Activated naive CD8-positive, alpha-beta T cell treated with anti-CD3 and anti-CD28 coated beads for 36 hours (primary cell): ENCODE results near the gene HMGB1. TPM values are rescaled to one million over a fixed set of nuclear protein-coding genes. Genes with fewer than 3 reads are reported as not detected.

ENCODE experiments used
- DNase-seq: peaks from one replicate; pipeline ENCODE4 v3.0.0; 2021
- H3K27ac Mint-ChIP-seq: one replicate; pipeline ENCODE4 v1.8.0; 2022; ENCODE audit warnings: mild to moderate bottlenecking, moderate library complexity, mixed read lengths
- H3K27me3 Mint-ChIP-seq: one replicate; pipeline ENCODE4 v1.8.0; 2022; ENCODE audit warnings: mild to moderate bottlenecking, mixed read lengths
- H3K36me3 Mint-ChIP-seq: one replicate; pipeline ENCODE4 v1.8.0; 2021; ENCODE audit warnings: mild to moderate bottlenecking, mixed read lengths
- H3K4me1 Mint-ChIP-seq: one replicate; pipeline ENCODE4 v1.8.0; 2021; ENCODE audit warnings: mixed read lengths
- H3K4me3 Mint-ChIP-seq: one replicate; pipeline ENCODE4 v1.8.0; 2022; ENCODE audit warnings: mild to moderate bottlenecking, moderate library complexity, mixed read lengths
- H3K9me3 Mint-ChIP-seq: one replicate; pipeline ENCODE4 v1.8.0; 2022; ENCODE audit warnings: mixed read lengths
- total RNA-seq, 2 experiments: library from RNA; stranded (reverse); gene quantifications; one replicate each; pipeline ENCODE4 v1.2.3, GENCODE V29; 2021

Gene HMGB1
- total RNA-seq = 100 to 1,000 TPM; 804 to 850 TPM

GRCh38 chr13:30465593-30466357 is at the start of gene HMGB1:
Gene HMGB1, minus strand, starts transcription at chr13:30465936. Its CDS starts 2,256 bp downstream, at chr13:30463680.
- peak; percentile 96 for DNase-seq
- H3K36me3 Mint-ChIP-seq = peaks cover 27% of the 10 kb centered on the region
- peaks cover 1% of the 10 kb centered on the region for H3K9me3 Mint-ChIP-seq
- H3K4me1 Mint-ChIP-seq = peaks cover 29% of the 10 kb centered on the region
- H3K27ac Mint-ChIP-seq = peak within 1 kb of the TSS; percentile 99
- peaks cover 16% of the 10 kb centered on the region for H3K27me3 Mint-ChIP-seq
- H3K4me3 Mint-ChIP-seq = peak within 1 kb of the TSS; percentile 91

- Mint-ChIP-seq H3K27ac (no peak overlapping the region), H3K9me3 (no peaks in the 10 kb centered on the region), H3K27me3 (no peaks in the 10 kb centered on the region), H3K36me3 (no peaks in the 10 kb centered on the region), H3K4me3 (no peak overlapping the region), H3K4me1 (no peaks in the 10 kb centered on the region)
- DNase-seq = no peak
Measured at GRCh38 chr13:30510811-30511371, 45.2 kb upstream of the HMGB1 start.

DNA sequence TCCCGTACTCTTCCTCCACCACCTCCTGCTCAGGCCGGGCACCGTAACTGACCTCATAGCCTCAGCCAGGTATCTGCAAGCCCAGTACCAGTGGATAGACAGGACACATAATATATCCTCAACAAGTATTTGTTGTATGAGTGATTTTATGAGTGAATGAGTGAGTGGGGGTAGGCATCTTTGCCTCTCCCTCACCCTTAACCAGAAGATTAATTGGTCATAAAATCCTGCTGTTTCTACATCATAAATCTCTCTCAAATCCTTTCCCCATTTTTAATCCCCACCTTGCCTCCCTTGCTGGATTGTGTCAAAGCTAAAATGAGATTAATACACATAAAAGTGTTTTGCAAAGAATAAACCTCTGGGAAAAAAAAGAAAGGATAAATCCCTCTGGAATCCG is 44.4 kb upstream of the HMGB1 start:
- H3K9me3 Mint-ChIP-seq = no peaks in the 10 kb centered on the region
- DNase-seq = no peak
- H3K36me3 Mint-ChIP-seq = no peaks in the 10 kb centered on the region
- no peaks in the 10 kb centered on the region for H3K4me1 Mint-ChIP-seq
- no peaks in the 10 kb centered on the region for H3K27me3 Mint-ChIP-seq
- no peak overlapping the region for H3K27ac Mint-ChIP-seq
- H3K4me3 Mint-ChIP-seq = no peak overlapping the region

DNA sequence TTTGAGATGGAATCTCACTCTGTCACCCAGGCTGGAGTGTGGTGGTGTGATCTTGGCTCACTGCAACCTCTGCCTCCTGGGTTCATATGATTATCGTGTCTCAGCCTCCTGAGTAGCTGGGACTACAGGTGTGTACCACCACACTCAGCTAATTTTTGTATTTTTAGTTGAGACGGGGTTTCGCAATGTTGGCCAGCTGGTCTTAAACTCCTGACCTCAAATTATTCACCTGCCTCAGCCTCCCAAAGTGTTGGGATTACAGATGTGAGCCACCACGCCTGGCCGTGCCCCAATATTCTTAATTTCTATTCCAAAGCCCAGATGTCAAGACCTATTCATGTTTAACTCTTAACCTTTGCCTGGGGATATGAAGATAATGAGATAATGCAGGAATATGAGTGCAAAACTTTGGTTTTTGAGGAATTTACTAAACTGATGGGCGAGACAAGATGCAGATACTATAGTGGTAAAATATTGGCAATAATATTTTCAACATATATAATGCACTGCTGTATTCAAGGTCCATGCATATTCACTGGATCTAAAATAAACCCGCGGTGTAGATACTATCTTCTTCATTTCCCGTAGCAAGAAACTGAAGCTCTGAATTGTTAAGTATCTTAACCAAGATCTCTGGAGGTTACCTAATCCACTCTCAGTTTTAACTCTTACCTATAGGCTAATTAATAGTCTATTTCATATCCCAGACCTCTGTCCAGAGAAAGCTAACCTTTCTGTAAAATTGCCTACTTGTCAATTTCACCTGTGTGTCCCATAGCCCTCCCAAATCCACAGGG is 43.7 kb upstream of the HMGB1 start:
- no peaks in the 10 kb centered on the region for H3K36me3 Mint-ChIP-seq
- DNase-seq = no peak
- no peaks in the 10 kb centered on the region for H3K27me3 Mint-ChIP-seq
- H3K4me1 Mint-ChIP-seq = no peaks in the 10 kb centered on the region
- no peak overlapping the region for H3K27ac Mint-ChIP-seq
- no peaks in the 10 kb centered on the region for H3K9me3 Mint-ChIP-seq
- no peak overlapping the region for H3K4me3 Mint-ChIP-seq

- no peak for DNase-seq
- no peak overlapping the region for H3K27ac Mint-ChIP-seq
Measured at GRCh38 chr13:30504081-30504480, 38.3 kb upstream of the HMGB1 start.

DNA sequence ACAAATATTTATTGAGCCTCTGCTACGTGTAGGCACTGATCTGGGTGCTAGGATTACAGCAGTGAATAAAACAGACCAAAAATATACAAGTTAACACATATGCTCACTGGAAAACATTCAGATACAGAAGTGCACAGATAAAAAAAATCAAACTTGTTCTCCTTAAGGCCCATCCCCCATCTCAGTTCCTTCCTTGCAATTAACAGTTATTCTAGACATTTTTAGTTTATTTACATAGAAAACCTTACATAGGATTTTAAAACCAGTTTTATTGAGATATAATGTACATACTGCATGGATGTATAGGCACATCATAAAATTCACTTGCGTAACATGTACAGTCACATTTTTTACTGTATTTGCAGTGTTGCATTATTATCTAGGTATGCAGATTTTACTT is 36.5 kb upstream of the HMGB1 start:
- Mint-ChIP-seq H3K9me3 (no peaks in the 10 kb centered on the region), H3K27me3 (no peaks in the 10 kb centered on the region), H3K27ac (no peak overlapping the region), H3K4me1 (peaks cover 4% of the 10 kb centered on the region), H3K36me3 (no peaks in the 10 kb centered on the region), H3K4me3 (no peak overlapping the region)
- no peak for DNase-seq

More at GRCh38 chr13:30504081-30504480, 38.3 kb upstream of the HMGB1 start:
- no peaks in the 10 kb centered on the region for H3K36me3 Mint-ChIP-seq
- no peaks in the 10 kb centered on the region for H3K9me3 Mint-ChIP-seq
- H3K4me1 Mint-ChIP-seq = peaks cover 4% of the 10 kb centered on the region
- H3K27me3 Mint-ChIP-seq = no peaks in the 10 kb centered on the region
- no peak overlapping the region for H3K4me3 Mint-ChIP-seq

DNA sequence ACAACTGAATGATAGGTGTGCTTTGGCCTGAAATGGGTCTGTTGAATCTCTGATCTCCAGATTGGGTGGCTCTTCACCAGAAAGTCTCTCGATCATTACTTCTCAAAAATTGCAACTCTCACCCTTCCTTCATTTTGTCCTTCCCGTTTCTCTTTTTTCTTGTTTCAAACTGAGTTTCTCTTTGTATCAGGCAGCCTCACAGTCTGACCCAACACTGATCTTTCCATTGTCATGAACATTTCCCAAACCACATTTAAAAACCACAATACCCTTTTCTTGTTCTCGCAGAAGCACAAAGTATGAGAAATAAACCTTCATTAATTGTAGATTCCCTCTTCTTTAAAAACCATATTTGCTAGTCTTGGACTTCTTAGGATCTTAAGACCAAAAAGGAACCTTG is 33.6 kb upstream of the HMGB1 start:
- Mint-ChIP-seq H3K27me3 (no peaks in the 10 kb centered on the region), H3K4me3 (no peak overlapping the region), H3K36me3 (no peaks in the 10 kb centered on the region), H3K4me1 (peaks cover 4% of the 10 kb centered on the region), H3K9me3 (no peaks in the 10 kb centered on the region), H3K27ac (no peak overlapping the region)
- DNase-seq = no peak

GRCh38 chr13:30496147-30496546 is 30.4 kb upstream of the HMGB1 start:
- no peaks in the 10 kb centered on the region for H3K27me3 Mint-ChIP-seq
- no peak for DNase-seq
- H3K27ac Mint-ChIP-seq = no peak overlapping the region
- no peak overlapping the region for H3K4me3 Mint-ChIP-seq
- no peaks in the 10 kb centered on the region for H3K9me3 Mint-ChIP-seq
- no peaks in the 10 kb centered on the region for H3K36me3 Mint-ChIP-seq
- peaks cover 4% of the 10 kb centered on the region for H3K4me1 Mint-ChIP-seq

DNA sequence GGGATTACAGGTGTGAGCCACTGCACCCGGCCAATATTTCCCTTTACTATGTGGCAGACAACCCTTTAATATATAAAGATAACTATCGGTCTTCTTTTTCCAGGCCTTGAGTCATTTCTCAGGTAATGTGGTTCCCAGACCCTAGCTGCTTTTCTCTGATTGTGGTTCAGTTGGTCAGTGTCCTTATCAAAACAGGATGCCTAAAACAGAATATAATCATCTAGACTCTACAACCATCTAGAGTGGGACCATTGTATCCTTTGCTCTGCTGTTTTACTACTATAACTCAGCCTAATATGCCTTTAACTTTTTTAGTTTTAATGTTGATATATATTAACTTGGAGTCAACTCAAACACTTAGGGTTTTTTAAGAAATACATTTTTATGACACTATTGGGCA is 30.0 kb upstream of the HMGB1 start:
- Mint-ChIP-seq H3K4me3 (no peak overlapping the region), H3K9me3 (no peaks in the 10 kb centered on the region), H3K27ac (no peak overlapping the region), H3K27me3 (no peaks in the 10 kb centered on the region), H3K4me1 (peaks cover 4% of the 10 kb centered on the region), H3K36me3 (no peaks in the 10 kb centered on the region)
- no peak for DNase-seq

DNA sequence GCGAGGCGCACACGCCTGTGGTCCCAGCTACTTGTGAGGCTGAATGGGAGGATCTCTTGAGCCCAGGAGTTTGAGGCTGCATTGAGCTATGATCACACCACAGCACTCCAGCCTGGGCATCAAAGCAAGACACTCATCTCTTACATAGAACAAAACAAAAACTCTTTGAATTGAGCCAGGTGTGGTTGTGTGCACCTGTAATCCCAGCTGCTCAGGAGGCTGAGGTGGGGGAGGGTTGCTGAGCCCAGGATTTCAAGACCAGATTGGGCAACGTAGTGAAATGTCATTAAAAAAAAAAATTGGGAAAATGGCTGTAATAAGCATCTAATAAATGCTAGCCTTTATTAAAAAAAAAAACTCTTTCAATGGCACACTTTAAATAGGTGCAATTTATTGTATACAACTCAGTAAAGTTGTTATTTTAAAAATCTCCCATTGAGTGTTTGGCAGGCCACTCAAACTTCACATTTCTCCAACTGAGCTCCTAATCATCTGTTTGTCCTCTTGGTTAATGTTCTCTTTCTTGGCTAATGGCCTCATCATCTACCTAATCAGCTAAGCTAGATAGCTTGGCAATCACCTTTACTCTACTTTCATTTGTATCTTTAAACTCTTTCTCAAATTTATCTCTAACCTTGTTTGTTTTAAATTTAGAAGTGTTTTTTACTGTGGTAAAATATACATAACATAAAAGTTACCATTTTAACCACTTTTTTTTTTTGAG is 28.1 kb upstream of the HMGB1 start:
- DNase-seq = no peak
- H3K27ac Mint-ChIP-seq = no peak overlapping the region
- H3K9me3 Mint-ChIP-seq = no peaks in the 10 kb centered on the region
- H3K4me3 Mint-ChIP-seq = no peak overlapping the region
- H3K4me1 Mint-ChIP-seq = no peaks in the 10 kb centered on the region
- no peaks in the 10 kb centered on the region for H3K27me3 Mint-ChIP-seq
- H3K36me3 Mint-ChIP-seq = no peaks in the 10 kb centered on the region

- Mint-ChIP-seq H3K36me3 (no peaks in the 10 kb centered on the region), H3K27ac (no peak overlapping the region), H3K27me3 (no peaks in the 10 kb centered on the region), H3K4me1 (no peaks in the 10 kb centered on the region), H3K4me3 (no peak overlapping the region), H3K9me3 (no peaks in the 10 kb centered on the region)
- no peak for DNase-seq
Measured at GRCh38 chr13:30487075-30487470, 21.3 kb upstream of the HMGB1 start.

- H3K27ac Mint-ChIP-seq = no peak overlapping the region
- no peak overlapping the region for H3K4me3 Mint-ChIP-seq
- no peaks in the 10 kb centered on the region for H3K4me1 Mint-ChIP-seq
- no peaks in the 10 kb centered on the region for H3K27me3 Mint-ChIP-seq
- H3K36me3 Mint-ChIP-seq = no peaks in the 10 kb centered on the region
- no peak for DNase-seq
- no peaks in the 10 kb centered on the region for H3K9me3 Mint-ChIP-seq
Measured at GRCh38 chr13:30486230-30487074, 20.7 kb upstream of the HMGB1 start.

GRCh38 chr13:30481241-30481760 is 15.6 kb upstream of the HMGB1 start:
- Mint-ChIP-seq H3K4me1 (no peaks in the 10 kb centered on the region), H3K27ac (no peak overlapping the region), H3K36me3 (no peaks in the 10 kb centered on the region), H3K4me3 (no peak overlapping the region), H3K9me3 (no peaks in the 10 kb centered on the region), H3K27me3 (no peaks in the 10 kb centered on the region)
- no peak for DNase-seq

DNA sequence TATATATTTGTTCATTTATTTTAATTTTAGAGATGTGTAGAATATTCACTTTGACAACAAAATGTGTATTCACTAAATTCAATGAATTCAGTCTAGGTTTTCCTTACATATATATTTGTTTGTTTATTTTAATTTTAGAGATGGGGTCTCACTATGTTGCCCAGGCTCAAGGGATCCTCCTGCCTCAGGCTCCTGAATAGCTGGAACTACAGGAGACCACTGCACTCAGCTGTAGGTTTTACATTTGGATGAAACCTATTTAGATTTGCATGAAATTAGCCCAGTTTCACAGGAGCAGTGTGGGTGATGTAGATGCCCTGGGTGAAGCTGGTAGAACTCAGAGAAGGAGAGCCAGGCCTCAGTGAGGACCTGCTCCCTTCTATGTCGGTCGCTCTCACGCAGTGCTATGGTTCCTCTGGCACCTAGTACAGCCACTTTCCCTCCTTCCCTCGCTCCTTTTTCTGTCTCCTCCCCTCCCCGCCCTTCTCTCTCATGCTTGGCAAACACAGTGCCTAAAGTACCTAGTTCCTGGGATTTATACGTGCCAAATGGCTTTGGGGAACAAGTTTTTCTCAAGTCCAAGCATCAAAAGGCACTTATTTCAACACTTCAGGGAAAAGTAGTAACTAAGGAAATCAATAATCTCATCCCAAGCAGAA is 14.7 kb upstream of the HMGB1 start:
- no peak for DNase-seq
- H3K36me3 Mint-ChIP-seq = no peaks in the 10 kb centered on the region
- H3K9me3 Mint-ChIP-seq = no peaks in the 10 kb centered on the region
- no peak overlapping the region for H3K4me3 Mint-ChIP-seq
- no peaks in the 10 kb centered on the region for H3K27me3 Mint-ChIP-seq
- H3K27ac Mint-ChIP-seq = no peak overlapping the region
- H3K4me1 Mint-ChIP-seq = no peaks in the 10 kb centered on the region
